Measurements from ENCODE around the gene TRIM25.

TRIM25 gene

DNA sequence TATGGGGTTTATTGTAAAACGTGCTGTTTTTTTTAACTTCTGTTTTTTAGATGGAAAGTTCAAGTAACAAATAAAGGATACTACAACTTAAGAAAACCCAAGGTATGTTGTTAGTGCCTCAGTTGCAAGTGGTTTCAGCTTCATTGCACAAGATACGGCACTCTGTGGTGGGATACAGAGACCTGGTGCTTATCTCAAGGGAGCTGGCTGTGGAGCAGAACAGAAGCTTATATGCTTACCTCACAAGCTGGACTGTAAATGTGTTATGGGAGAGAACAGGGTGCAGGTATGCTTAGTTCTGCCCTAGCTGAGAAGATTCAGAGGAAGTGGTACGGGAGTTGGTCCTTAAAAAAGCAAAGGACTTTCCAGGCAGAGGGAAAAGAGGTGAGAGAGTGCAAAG is 64.7 kb downstream of the TRIM25 start:
- TF ChIP-seq, protein P1, sequence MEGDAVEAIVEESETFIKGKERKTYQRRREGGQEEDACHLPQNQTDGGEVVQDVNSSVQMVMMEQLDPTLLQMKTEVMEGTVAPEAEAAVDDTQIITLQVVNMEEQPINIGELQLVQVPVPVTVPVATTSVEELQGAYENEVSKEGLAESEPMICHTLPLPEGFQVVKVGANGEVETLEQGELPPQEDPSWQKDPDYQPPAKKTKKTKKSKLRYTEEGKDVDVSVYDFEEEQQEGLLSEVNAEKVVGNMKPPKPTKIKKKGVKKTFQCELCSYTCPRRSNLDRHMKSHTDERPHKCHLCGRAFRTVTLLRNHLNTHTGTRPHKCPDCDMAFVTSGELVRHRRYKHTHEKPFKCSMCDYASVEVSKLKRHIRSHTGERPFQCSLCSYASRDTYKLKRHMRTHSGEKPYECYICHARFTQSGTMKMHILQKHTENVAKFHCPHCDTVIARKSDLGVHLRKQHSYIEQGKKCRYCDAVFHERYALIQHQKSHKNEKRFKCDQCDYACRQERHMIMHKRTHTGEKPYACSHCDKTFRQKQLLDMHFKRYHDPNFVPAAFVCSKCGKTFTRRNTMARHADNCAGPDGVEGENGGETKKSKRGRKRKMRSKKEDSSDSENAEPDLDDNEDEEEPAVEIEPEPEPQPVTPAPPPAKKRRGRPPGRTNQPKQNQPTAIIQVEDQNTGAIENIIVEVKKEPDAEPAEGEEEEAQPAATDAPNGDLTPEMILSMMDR (conservative IDR thresholded peaks at IDR 0.05; ENCODE audit: low read length): no peak
- no peak overlapping the region for H3K4me3 ChIP-seq (ENCODE audit: low read length)

DNA sequence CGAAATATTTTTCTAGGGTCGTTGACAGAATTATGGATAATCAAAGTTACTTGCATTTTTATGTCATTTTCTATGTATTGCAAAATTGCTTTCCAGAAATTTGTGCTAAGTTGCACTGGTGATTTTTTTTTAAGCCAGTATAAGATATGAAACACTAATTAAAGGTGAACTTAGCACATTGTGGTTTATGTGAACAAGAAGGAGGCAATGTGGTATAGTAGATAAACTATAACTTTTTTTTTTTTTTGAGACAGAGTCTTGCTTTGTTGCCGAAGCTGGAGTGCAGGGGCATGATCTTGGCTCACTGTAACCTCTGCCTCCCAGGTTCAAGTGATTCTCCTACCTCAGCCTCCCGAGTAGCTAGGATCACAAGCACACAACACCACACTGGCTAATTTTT is 66.7 kb downstream of the TRIM25 start:
- H3K4me3 ChIP-seq (ENCODE audit: low read length): no peak overlapping the region
- no peak for DNase-seq (ENCODE audit: low read depth)
- TF ChIP-seq, protein P1 (conservative IDR thresholded peaks at IDR 0.05; ENCODE audit: low read length): no peak

More for the DNA sequence above, 64.7 kb downstream of the TRIM25 start:
- no peak for DNase-seq (ENCODE audit: low read depth)

DNA sequence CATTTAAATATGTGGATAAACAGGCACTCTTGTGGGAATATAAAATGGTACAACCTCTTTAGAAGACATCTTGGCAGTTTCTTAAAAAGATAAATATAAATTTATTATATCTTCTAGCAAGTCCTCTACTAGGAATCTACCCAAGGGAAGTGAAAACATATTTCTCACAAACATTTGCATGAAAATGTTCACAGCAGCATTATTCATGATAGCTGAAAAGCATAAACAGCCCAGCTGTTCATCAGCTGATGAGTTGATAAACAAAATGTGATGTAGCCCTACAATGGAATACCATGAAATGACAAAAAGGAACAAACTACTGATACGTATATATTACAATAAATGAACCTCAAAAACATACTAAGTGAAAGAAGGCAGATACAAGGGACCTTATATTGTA is 67.9 kb downstream of the TRIM25 start:
- TF ChIP-seq, protein P1 (conservative IDR thresholded peaks at IDR 0.05; ENCODE audit: low read length): no peak
- no peak for DNase-seq (ENCODE audit: low read depth)
- no peak overlapping the region for H3K4me3 ChIP-seq (ENCODE audit: low read length)

DNA sequence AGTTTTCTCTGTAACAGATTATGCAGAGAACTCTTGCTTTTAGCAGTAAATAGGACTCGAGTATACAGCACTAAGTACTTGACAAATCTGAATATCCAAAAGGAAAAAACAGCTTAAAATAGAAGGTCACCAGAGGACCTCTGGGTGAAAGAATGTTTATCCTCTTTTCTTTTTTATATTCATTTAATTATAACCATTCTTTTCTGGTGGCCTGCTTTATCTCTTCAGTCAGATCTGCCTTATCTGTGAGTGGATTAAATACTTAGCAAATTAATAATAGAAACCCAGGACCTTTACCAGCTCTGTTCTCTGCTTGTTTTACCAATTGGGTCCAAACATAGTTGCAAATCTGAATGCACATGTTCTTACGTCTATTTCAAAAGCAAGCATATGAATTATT is 71.3 kb downstream of the TRIM25 start:
- no peak for DNase-seq (ENCODE audit: low read depth)
- TF ChIP-seq, protein P1 (conservative IDR thresholded peaks at IDR 0.05; ENCODE audit: low read length): no peak
- H3K4me3 ChIP-seq (ENCODE audit: low read length): no peak overlapping the region

DNA sequence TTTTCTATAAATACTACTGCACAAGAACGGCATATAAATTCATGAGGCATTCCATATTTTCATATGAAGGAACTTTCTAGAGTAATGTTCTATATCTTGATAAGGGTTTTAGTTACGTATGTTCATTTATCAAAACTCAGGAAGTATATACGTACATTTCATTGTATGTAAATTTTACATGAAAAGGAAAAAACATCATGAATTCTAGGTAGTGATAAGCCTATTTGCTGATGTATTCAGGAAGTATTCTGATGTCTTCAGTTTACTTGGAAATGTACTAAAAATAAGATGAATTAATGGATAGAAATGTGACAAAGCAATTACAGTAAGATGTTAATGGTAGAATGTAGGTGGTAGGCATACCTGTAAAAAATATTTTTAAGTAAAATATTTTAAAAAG is 75.2 kb downstream of the TRIM25 start:
- TF ChIP-seq, protein P1 (conservative IDR thresholded peaks at IDR 0.05; ENCODE audit: low read length): no peak
- no peak overlapping the region for H3K4me3 ChIP-seq (ENCODE audit: low read length)
- no peak for DNase-seq (ENCODE audit: low read depth)
